Brain pericyte (primary cell): ENCODE data around the gene AGPAT3.

Experiments
- DNase-seq: peaks from one replicate; pipeline ENCODE4 v3.0.0-alpha.2; 2012; ENCODE audit warnings: low read depth, low spot score

The AGPAT3 gene

DNA sequence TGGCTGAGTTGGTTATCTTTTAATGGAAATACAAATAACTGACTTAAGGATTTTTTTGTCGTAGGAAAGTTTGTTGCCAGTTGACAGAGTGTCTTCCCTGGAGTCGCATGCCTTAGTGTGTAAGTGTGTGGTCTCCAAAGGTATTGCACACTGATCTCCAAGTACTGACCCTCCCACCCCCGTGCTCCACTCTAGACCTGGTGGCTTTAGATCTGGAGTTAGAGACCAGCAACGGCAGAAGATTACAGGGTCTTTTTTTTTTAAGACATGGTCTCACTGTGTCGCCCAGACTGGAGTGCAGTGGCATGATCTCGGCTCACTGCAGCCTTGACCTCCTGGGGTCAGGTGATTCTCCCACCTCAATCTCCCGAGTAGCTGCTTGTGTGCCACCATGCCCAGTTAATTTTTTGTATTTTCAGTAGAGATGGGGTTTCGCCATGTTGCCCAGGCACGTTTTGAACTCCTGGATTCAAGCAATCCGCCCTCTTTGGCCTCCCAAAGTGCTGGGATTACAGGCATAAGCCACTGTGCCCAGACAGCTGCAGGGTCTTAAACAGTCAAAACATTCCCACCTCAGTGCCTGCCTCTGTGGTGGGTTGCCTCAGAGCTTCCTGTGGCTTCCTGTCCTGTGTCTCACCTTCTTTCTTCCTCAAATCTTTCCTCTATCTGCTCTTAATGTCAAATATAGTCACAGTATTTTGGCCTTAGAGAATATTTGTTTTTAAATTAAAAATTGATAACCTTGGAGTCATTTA is 154.0 kb downstream of the AGPAT3 start:
- no peak for DNase-seq

DNA sequence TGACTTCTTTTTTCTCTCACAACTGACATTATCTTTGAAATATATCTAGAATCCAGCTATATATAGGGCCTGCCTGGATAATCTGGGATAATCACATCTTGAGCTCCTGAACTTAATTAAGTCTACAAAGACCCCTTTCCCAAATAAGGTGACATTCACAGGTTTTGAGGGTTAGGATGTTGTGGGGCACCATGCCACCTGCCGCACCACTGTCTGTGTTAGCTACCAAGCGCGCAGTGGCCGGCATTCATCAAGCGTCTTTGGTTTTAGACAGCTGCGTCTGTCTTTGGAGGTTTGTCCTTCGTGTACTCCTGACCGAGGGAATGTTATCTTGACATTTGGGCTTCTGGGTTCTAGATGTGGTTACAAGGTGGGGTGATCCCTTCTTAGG is 154.5 kb downstream of the AGPAT3 start:
- no peak for DNase-seq

GRCh38 chr21:44020551-44020950 is 155.5 kb downstream of the AGPAT3 start:
- no peak for DNase-seq

GRCh38 chr21:44021064-44021463 is 156.0 kb downstream of the AGPAT3 start:
- no peak for DNase-seq

DNA sequence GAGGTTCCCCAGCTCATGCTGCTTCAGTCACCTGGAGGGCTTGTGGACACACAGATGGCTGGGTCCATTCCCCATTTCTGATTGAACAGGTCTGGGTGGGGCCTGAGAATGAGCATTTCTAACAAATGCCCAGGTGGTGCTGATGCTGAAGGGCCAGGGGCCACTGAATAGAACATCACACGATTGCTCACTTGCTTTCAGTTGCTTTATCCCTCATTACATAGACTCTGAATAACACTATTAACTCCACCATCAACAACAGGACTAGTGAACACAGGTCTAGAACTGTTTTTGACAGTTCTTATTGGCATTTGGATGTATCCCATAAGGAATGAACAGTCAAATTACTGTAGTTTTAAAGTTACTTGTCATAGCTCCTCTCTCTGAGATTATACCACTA is 159.2 kb downstream of the AGPAT3 start:
- no peak for DNase-seq

DNA sequence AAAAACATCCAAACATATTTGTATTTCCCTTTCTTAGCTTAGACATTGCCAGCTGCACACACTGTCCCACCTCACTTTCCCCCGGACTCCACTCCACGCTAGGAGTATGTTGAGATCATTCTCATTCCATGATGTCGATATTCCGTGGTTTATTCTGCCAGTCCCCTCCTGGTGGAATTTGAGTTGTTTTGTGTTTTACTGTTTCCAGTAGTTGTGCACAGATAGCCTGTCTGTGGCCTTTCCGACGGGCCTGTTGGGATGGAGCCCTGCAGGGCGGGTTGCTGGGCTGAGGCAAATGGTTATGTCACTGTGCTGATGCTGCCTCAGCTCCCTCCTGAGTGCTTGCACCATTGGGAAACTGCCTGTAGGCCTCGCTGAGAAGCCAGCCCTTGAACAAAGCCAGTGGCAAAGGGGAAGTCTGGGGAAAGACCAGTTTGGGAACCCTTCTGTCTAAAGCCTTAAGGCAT is 159.9 kb downstream of the AGPAT3 start:
- DNase-seq = peak; percentile 59

- DNase-seq = no peak
Observed at GRCh38 chr21:44027607-44028286, 162.7 kb downstream of the AGPAT3 start.

GRCh38 chr21:44028287-44028659 is 163.2 kb downstream of the AGPAT3 start:
- DNase-seq = no peak

DNA sequence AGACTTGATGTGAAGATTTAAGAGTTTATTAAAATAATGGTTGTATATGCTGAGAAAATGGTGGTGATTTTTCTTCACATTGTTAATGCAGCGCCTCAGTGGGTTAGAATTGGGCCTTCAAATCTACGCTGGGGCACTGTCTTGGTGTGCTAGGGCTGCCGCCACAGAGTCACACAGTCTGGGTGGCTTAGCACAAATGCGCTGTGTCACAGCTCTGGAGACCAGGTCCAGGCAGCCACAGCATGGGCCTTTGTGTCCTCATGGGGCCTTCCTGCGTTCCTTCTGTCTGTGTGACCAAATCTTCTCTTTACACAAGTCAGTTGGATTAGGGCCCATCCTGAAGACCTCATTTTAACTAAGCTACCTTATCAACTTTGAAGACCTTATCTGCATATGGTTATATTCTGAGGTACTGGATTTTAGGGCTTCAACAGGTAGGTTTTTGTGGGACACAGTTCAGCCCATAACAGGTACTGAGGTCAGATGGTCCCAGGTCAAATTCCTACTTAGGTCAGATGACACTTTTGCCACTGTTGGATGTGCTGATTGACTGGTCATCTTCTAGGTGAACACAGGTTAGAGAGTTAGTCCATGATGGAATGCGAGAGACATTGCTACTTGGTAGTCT is 164.6 kb downstream of the AGPAT3 start:
- DNase-seq = no peak

GRCh38 chr21:44035244-44035643 is 170.2 kb downstream of the AGPAT3 start:
- no peak for DNase-seq
